IMR-90 (cell line): Measurements from ENCODE around the gene NAPA. TPM values are rescaled to one million over a fixed set of nuclear protein-coding genes. Genes with fewer than 3 reads are reported as not detected.

Experiments used
- ATAC-seq: fragments of 200-7000 bp; cut with Tn5 transposase; 2 replicates; pipeline ENCODE4 v1.9.1; 2020; ENCODE audit warnings: low read depth, mild to moderate bottlenecking, moderate library complexity
- BruUV-seq: library from RNA; stranded (reverse); fragments of 400-500 nt; replicated peaks from 2 replicates; lab custom pipeline; 2021; lab: Mats Ljungman, UMichigan
- CTCF ChIA-PET: fragments of 300-600 bp; formaldehyde crosslinking; extraction: SDS; loops from one replicate; lab custom pipeline; 2021; ENCODE audit warnings: antibody characterized with exemption; lab: Yijun Ruan, JAX
- POLR2A ChIA-PET: fragments of 300-600 bp; sonication (Branson Sonifier 250); formaldehyde crosslinking; loops from one replicate; lab custom pipeline; 2022; ENCODE audit warnings: antibody characterized with exemption; ENCODE audit not compliant: unreplicated experiment; lab: Charles Lee
- DNase-seq: peaks from one replicate; pipeline ENCODE4 v3.0.0; 2013
- H2AFZ ChIP-seq: replicated peaks from 2 replicates; pipeline ENCODE3; 2013; ENCODE audit warnings: low read length, mild to moderate bottlenecking; ENCODE audit not compliant: poor library complexity
- H2AK5ac ChIP-seq: 2 replicates; pipeline ENCODE4 v1.6.1; 2013; ENCODE audit warnings: low read depth, low read length, inconsistent platforms
- H2AK9ac ChIP-seq: replicated peaks from 2 replicates; pipeline ENCODE3; 2013; ENCODE audit warnings: mild to moderate bottlenecking, low read depth, low read length, moderate library complexity; ENCODE audit not compliant: poor library complexity
- H2BK120ac ChIP-seq: 2 replicates; pipeline ENCODE4 v1.6.1; 2013; ENCODE audit warnings: low read depth, low read length, inconsistent platforms
- H2BK15ac ChIP-seq: 3 replicates; pipeline ENCODE4 v1.6.1; 2013; ENCODE audit warnings: low read depth, low read length, inconsistent platforms
- H2BK20ac ChIP-seq: 2 replicates; pipeline ENCODE4 v1.6.1; 2013; ENCODE audit warnings: low read depth, mild to moderate bottlenecking, inconsistent platforms, low read length, moderate library complexity
- H2BK5ac ChIP-seq: 2 replicates; pipeline ENCODE4 v1.6.1; 2013; ENCODE audit warnings: mild to moderate bottlenecking, low read depth, low read length, inconsistent platforms; ENCODE audit not compliant: poor library complexity, severe bottlenecking
- H3K14ac ChIP-seq: replicated peaks from 2 replicates; pipeline ENCODE4 v1.6.1; 2013; ENCODE audit warnings: low read depth, low read length, inconsistent platforms
- H3K18ac ChIP-seq: 2 replicates; pipeline ENCODE4 v1.6.1; 2013; ENCODE audit warnings: low read depth, low read length, control low read depth
- H3K23ac ChIP-seq: 2 replicates; pipeline ENCODE4 v1.6.1; 2013; ENCODE audit warnings: low read depth, low read length, inconsistent platforms
- H3K27ac ChIP-seq: 2 replicates; pipeline ENCODE4 v1.5.1; 2013; ENCODE audit warnings: mild to moderate bottlenecking, control low read depth, low read length; ENCODE audit not compliant: insufficient read depth
- H3K27me3 ChIP-seq: 2 replicates; pipeline ENCODE4 v1.6.1; 2013; ENCODE audit warnings: low read length; ENCODE audit not compliant: control insufficient read depth, insufficient read depth
- H3K36me3 ChIP-seq: 2 replicates; pipeline ENCODE4 v1.6.1; 2013; ENCODE audit warnings: low read length, mixed read lengths; ENCODE audit not compliant: control insufficient read depth, insufficient read depth
- H3K4ac ChIP-seq: 2 replicates; pipeline ENCODE4 v1.6.1; 2013; ENCODE audit warnings: low read depth, low read length, inconsistent platforms
- H3K4me1 ChIP-seq: 2 replicates; pipeline ENCODE4 v1.6.1; 2013; ENCODE audit warnings: low read length, mixed read lengths; ENCODE audit not compliant: control insufficient read depth, insufficient read depth
- H3K4me2 ChIP-seq: 2 replicates; pipeline ENCODE4 v1.6.1; 2013; ENCODE audit warnings: low read depth, mild to moderate bottlenecking, control low read depth, low read length, moderate library complexity
- H3K4me3 ChIP-seq: 2 replicates; pipeline ENCODE4 v1.5.1; 2013; ENCODE audit warnings: low read depth, mild to moderate bottlenecking, control low read depth, low read length, moderate library complexity; ENCODE audit not compliant: insufficient read depth
- H3K56ac ChIP-seq: 2 replicates; pipeline ENCODE4 v1.6.1; 2013; ENCODE audit warnings: low read length, inconsistent platforms; ENCODE audit not compliant: insufficient read depth; ENCODE audit errors: extremely low read depth
- H3K79me1 ChIP-seq, 2 experiments: 2 replicates each; pipeline ENCODE4 v1.6.1; 2013; ENCODE audit warnings: low read length in 2 of 2, inconsistent platforms in 1 of 2, low read depth in 1 of 2
- H3K9ac ChIP-seq: 2 replicates; pipeline ENCODE4 v1.6.1; 2013; ENCODE audit warnings: low read depth, low read length, control low read depth
- H3K9me1 ChIP-seq: 2 replicates; pipeline ENCODE4 v1.6.1; 2013; ENCODE audit warnings: low read length, inconsistent platforms; ENCODE audit not compliant: insufficient read depth
- H3K9me3 ChIP-seq: 2 replicates; pipeline ENCODE4 v1.6.1; 2013; ENCODE audit warnings: low read length; ENCODE audit not compliant: control insufficient read depth, insufficient read depth
- H4K20me1 ChIP-seq: 2 replicates; pipeline ENCODE4 v1.6.1; 2013; ENCODE audit warnings: low read length, inconsistent platforms; ENCODE audit not compliant: insufficient read depth
- H4K5ac ChIP-seq: 2 replicates; pipeline ENCODE4 v1.6.1; 2013; ENCODE audit warnings: mild to moderate bottlenecking, low read depth, low read length, control low read depth
- H4K8ac ChIP-seq, 2 experiments: 2 replicates each; pipeline ENCODE4 v1.6.1; 2013; ENCODE audit warnings: low read depth in 2 of 2, low read length in 2 of 2, control low read depth in 1 of 2, inconsistent platforms in 1 of 2
- H4K91ac ChIP-seq: 2 replicates; pipeline ENCODE4 v1.6.1; 2013; ENCODE audit warnings: low read depth, low read length, inconsistent platforms; ENCODE audit not compliant: insufficient read depth
- BHLHE40 ChIP-seq: fragments of 150-350 bp; IDR thresholded peaks from 2 replicates; pipeline ENCODE4 v1.6.1; 2016; ENCODE audit warnings: mild to moderate bottlenecking, low read depth, low read length
- CEBPB ChIP-seq: IDR thresholded peaks from 2 replicates; pipeline ENCODE4 v1.6.1; 2012; ENCODE audit warnings: low read depth, low read length, improper control_type of control experiment
- CHD1 ChIP-seq: IDR thresholded peaks from 2 replicates; pipeline ENCODE4 v1.6.1; 2012; ENCODE audit warnings: low read depth, low read length, improper control_type of control experiment
- ELK1 ChIP-seq: fragments of 150-350 bp; IDR thresholded peaks from 2 replicates; pipeline ENCODE4 v1.6.1; 2016; ENCODE audit warnings: low read depth, mild to moderate bottlenecking, low read length, moderate library complexity, borderline replicate concordance
- FOS ChIP-seq: fragments of 150-350 bp; IDR thresholded peaks from 2 replicates; pipeline ENCODE4 v1.6.1; 2016; ENCODE audit warnings: low read depth, low read length
- MAFK ChIP-seq: IDR thresholded peaks from 2 replicates; pipeline ENCODE4 v1.6.1; 2012; ENCODE audit warnings: low read depth, low read length, improper control_type of control experiment
- MAZ ChIP-seq: IDR thresholded peaks from 2 replicates; pipeline ENCODE4 v1.6.1; 2012; ENCODE audit warnings: low read depth, mild to moderate bottlenecking, low read length, improper control_type of control experiment, moderate library complexity, borderline replicate concordance
- MXI1 ChIP-seq: IDR thresholded peaks from 2 replicates; pipeline ENCODE4 v1.6.1; 2012; ENCODE audit warnings: low read depth, mild to moderate bottlenecking, low read length, moderate library complexity, borderline replicate concordance
- NFE2L2 ChIP-seq: fragments of 150-350 bp; IDR thresholded peaks from 2 replicates; pipeline ENCODE4 v1.6.1; 2016; ENCODE audit warnings: low read depth, mild to moderate bottlenecking, low read length
- POLR2A ChIP-seq: IDR thresholded peaks from 2 replicates; pipeline ENCODE4 v1.6.1; 2012; ENCODE audit warnings: mild to moderate bottlenecking, low read depth, low read length
- RAD21 ChIP-seq: IDR thresholded peaks from 2 replicates; pipeline ENCODE4 v1.6.1; 2012; ENCODE audit warnings: low read length, improper control_type of control experiment
- RCOR1 ChIP-seq: IDR thresholded peaks from 2 replicates; pipeline ENCODE4 v1.6.1; 2012; ENCODE audit warnings: mild to moderate bottlenecking, low read length, improper control_type of control experiment; ENCODE audit not compliant: insufficient replicate concordance
- RFX5 ChIP-seq: IDR thresholded peaks from 2 replicates; pipeline ENCODE4 v1.8.0; 2012; ENCODE audit warnings: low read depth, mild to moderate bottlenecking, low read length, moderate library complexity
- SMC3 ChIP-seq: fragments of 150-350 bp; IDR thresholded peaks from 2 replicates; pipeline ENCODE4 v1.6.1; 2016; ENCODE audit warnings: low read depth, mild to moderate bottlenecking, antibody characterized with exemption, low read length, moderate library complexity
- USF2 ChIP-seq: fragments of 150-350 bp; IDR thresholded peaks from 2 replicates; pipeline ENCODE4 v1.6.1; 2017; ENCODE audit warnings: mild to moderate bottlenecking, antibody characterized with exemption, low read length, low read depth
- WGBS, 2 experiments: methylation state at CpG; one replicate each; pipeline versions ENCODE4 v1.1.5 to v1.1.7; 2013; ENCODE audit warnings: missing lambda C conversion rate in 2 of 2; ENCODE audit not compliant: insufficient read length in 1 of 2; ENCODE audit errors: extremely low coverage in 2 of 2; 5-methylcytosine and 5-hydroxymethylcytosine counted together
- dilution Hi-C: fragments of 300-500 bp; cut with HindIII; formaldehyde crosslinking; loops from one replicate; pipeline ENCODE4 v1.14.3; 2018; ENCODE audit warnings: low sequenced_read_pairs; ENCODE audit not compliant: unreplicated experiment
- in situ Hi-C: fragments of 300-500 bp; cut with MboI; formaldehyde crosslinking; loops from 3 replicates; pipeline ENCODE4 v1.14.3; 2019; ENCODE audit warnings: low sequenced_read_pairs, inconsistent platforms, mixed read lengths
- intact Hi-C: fragments of 100-400 bp; cut with micrococcal nuclease; formaldehyde crosslinking; loops from 2 replicates; pipeline ENCODE4 v1.10.0; 2022
- polyA plus RNA-seq, 3 experiments: library from polyadenylated mRNA; depleted of rRNA; stranded (reverse); fragments of >200 nt; gene quantifications; 2 replicates each; pipeline ENCODE4 v1.2.3, GENCODE V29; 2012; ENCODE audit warnings: low replicate concordance in 1 of 3
- total RNA-seq: library from RNA; depleted of rRNA; stranded (reverse); fragments of >200 nt; gene quantifications from 2 replicates; pipeline ENCODE4 v1.2.3, GENCODE V29; 2012
- TF ChIP-seq, protein P1 (sequence below): conservative IDR thresholded peaks from 2 replicates; pipeline ENCODE4 v1.5.1; 2012; ENCODE audit warnings: mild to moderate bottlenecking, low read depth, low read length, improper control_type of control experiment

The NAPA gene
- total and polyA plus RNA-seq, 2 of the 4 experiments (the other 2 are of a cell fraction): 76.4 to 126 TPM

DNA sequence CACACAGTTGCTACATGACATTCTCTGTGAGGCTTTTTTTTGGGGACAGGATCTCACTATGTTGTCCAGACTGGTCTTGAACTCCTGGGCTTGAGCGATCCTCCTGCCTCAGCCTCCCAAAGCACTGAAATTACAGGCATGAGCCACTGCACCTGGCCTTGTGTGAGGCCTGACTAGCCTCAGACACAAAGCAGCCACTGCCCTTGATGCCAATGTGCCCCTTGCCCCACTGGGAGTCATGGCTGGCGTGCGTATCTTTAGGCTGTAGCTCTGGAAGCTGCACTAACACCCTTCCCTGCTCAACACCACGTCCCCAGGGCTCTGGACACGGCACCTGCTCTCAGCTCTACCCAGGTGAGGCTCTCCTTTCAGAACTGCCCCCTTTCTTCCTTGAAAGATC is 16.3 kb downstream of the NAPA start:
- Histone ChIP-seq H2AFZ (no peak overlapping the region), H3K9me3 (no peaks in the 10 kb centered on the region), H3K27ac (no peak overlapping the region), H2BK120ac (no peak overlapping the region), H3K9me1 (0 out of 2 replicates have a peak, but pooled peaks cover 3% of the 10 kb centered on the region), H4K91ac (no peak overlapping the region), H3K4me2 (no peak overlapping the region), H3K4me3 (no peak overlapping the region), H3K79me1 (peaks cover 4 to 39% of the 10 kb centered on the region in 2 experiments), H2AK9ac (no peak overlapping the region), H2BK20ac (no peak overlapping the region), H3K18ac (no peak overlapping the region), H2AK5ac (no peak overlapping the region), H3K23ac (no peak overlapping the region), H3K36me3 (peaks cover 50% of the 10 kb centered on the region), H2BK15ac (no peak overlapping the region), H3K56ac (no peak overlapping the region), H4K5ac (no peak overlapping the region), H3K14ac (no peak overlapping the region), H3K9ac (no peak overlapping the region), H2BK5ac (no peak overlapping the region), H3K27me3 (no peaks in the 10 kb centered on the region), H4K20me1 (peaks cover 27% of the 10 kb centered on the region), H4K8ac (no peak overlapping the region), H3K4me1 (no peaks in the 10 kb centered on the region), H3K4ac (no peak overlapping the region)
- intact Hi-C loops (no loop called here), in situ Hi-C loops (no loop called here), dilution Hi-C loops (no loop called here)
- POLR2A ChIA-PET: no interaction called here
- BruUV-seq: no TSS peak
- whole genome bisulfite sequencing, 2 experiments: 86% methylated on average over 2 of the region's 5 CpGs; no CpG with 5 or more reads in 1 of the 2 experiments
- no peak for TF ChIP-seq RCOR1
- no peak for TF ChIP-seq CHD1
- no peak for TF ChIP-seq BHLHE40
- no peak for TF ChIP-seq MAZ
- no peak for TF ChIP-seq RFX5
- no peak for TF ChIP-seq SMC3
- no peak for TF ChIP-seq MXI1
- TF ChIP-seq, protein P1, sequence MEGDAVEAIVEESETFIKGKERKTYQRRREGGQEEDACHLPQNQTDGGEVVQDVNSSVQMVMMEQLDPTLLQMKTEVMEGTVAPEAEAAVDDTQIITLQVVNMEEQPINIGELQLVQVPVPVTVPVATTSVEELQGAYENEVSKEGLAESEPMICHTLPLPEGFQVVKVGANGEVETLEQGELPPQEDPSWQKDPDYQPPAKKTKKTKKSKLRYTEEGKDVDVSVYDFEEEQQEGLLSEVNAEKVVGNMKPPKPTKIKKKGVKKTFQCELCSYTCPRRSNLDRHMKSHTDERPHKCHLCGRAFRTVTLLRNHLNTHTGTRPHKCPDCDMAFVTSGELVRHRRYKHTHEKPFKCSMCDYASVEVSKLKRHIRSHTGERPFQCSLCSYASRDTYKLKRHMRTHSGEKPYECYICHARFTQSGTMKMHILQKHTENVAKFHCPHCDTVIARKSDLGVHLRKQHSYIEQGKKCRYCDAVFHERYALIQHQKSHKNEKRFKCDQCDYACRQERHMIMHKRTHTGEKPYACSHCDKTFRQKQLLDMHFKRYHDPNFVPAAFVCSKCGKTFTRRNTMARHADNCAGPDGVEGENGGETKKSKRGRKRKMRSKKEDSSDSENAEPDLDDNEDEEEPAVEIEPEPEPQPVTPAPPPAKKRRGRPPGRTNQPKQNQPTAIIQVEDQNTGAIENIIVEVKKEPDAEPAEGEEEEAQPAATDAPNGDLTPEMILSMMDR: no peak
- no peak for TF ChIP-seq RAD21
- no peak for TF ChIP-seq FOS
- no peak for TF ChIP-seq ELK1
- no peak for TF ChIP-seq NFE2L2
- no peak for TF ChIP-seq MAFK
- TF ChIP-seq USF2: no peak
- no peak for TF ChIP-seq POLR2A
- TF ChIP-seq CEBPB: no peak
- CTCF ChIA-PET: no interaction called here
- DNase-seq: no peak
- no peak for ATAC-seq
